HG03196 (cell line): ENCODE measurements around the gene SLC4A11.
"Not testable (repeated sequence)": the region's sequence is repeated elsewhere in the genome, so short reads cannot be mapped to it uniquely, and the experiment has no call there.

ENCODE experiments used
- ATAC-seq: cut with Tn5 transposase; IDR thresholded peaks from one replicate; pipeline ENCODE4 v1.9.1; 2021; ENCODE audit not compliant: unreplicated experiment

Gene SLC4A11

DNA sequence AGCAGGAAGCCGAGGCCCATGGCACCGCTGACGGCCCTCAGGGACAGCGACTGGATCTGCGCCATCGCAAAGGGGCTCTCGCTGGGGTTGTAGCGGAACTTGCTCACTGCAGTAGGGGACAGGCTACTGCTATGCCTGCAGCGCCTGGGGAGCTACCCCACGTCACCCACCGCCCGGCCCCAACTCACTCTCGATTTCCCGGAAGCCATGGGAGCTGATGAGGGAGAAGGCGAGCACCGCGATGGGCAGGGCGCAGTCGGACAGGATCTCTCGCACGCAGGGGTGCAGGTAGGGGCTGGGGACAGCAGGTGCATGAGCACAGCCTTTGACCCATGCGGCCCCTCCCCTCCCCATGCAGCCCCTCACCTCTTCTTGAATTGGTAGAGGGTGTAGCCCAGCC, 9.8 kb downstream of the SLC4A11 start:
- ATAC-seq: no peak

DNA sequence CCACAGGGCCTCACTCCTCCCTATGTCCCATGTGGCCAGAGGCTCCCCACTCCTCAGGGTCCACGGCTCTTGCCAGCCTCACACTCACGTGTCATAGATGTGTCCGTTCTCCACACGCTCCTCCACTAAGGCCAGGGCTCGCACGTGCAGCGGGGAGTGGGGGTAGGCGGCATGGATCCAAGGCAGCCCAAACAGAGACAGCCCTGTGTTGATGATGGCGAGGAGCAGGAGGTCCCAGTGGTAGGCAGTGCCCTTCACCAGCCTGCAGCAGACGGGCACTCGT, 10.3 kb downstream of the SLC4A11 start:
- no peak for ATAC-seq

DNA sequence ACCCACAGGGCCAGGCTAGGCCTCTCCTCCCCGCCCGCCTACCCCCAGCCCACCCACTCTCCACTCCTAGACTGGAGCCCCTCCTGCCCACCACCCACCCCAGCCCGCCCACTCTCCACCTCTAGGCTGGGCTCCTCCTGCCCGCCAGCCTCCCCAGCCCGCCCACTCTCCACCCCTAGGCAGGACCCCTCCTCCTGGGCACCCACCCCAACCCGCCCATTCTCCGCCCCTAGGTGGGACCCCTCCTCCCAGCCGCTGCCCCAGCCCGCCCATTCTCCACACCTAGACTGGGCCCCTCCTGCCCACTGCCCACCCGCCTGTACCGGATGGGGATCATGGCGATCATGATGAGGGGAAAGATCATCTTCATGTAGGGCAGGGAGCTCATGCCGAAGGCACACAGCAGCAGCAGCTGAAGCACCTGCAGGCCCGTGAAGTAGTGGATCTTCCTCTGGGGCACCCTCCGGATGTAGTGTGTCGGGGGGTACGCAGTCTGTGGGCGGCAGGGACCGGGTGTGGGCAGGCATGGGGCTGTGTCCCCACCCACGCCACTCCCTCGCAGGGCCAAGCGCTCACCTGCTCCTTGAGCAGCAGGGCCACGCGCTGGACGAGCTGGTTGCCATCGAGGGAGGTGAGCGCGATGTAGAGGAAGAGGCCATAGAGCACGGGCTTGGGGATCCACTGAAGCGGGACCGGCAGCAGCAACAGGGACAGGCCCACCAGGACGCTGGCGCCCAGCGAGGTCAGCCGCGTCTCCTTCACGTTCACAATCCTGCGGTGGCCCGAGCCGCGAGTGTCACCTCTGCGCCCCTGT, 10.8 kb downstream of the SLC4A11 start:
- no peak for ATAC-seq

DNA sequence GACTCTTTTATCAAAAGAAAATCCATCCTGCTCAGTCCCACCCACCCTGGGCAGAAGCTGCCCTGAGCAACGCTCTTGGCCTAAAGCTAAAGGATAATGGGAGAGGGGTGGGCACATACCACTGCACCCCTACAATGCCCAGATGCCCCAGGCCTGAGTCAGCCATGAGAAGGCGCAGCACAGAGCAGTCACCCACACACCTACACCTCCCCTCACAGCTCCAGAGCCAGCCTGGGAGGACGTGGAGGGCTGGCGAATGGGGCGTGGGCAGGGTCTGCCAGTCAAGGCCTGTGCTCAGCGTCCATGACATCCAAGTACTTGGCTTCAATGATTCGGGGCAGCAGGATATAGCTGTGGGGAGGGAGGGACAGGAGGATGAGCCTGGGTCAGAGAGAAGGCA, 11.5 kb downstream of the SLC4A11 start:
- no peak for ATAC-seq

DNA sequence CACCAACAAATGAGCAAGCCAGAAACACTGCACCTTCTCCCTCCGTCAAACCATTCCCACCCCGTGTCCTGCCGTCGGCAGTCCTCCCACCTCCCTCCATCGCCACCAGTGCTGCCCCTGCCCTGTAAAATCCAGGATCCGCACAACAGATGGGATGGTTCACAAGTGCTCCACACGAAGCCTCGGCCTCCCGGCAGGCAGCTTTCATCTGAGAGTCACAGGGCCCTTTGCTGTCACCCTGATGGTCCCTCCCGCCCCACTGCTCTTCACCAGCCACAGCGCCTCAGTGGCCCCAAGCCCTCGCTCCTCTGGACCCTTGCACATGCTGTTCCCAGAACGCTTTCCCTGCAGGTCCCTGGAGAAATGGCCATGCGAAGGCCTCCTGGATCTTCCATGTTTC, 12.1 kb downstream of the SLC4A11 start:
- ATAC-seq: no peak

DNA sequence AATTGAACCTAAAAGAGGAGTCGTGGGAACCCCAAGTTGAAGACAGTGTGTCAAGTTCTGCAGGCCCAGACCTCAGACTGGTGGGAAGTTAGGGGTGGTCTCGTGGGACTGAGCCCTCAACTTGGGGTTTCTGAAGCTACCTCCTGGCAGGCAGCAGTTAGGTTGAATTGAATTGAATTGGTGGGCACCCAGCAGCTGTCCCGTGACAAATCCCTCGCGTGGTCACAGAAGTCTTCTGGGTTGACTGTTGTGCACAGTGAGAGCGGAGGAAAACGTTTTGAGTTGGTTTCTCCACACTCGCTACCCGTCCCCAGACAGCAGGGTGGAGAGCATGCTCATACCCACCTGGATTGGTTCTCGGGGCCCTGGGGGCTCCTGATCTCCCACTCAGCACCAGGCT, 12.9 kb downstream of the SLC4A11 start:
- ATAC-seq: no peak

DNA sequence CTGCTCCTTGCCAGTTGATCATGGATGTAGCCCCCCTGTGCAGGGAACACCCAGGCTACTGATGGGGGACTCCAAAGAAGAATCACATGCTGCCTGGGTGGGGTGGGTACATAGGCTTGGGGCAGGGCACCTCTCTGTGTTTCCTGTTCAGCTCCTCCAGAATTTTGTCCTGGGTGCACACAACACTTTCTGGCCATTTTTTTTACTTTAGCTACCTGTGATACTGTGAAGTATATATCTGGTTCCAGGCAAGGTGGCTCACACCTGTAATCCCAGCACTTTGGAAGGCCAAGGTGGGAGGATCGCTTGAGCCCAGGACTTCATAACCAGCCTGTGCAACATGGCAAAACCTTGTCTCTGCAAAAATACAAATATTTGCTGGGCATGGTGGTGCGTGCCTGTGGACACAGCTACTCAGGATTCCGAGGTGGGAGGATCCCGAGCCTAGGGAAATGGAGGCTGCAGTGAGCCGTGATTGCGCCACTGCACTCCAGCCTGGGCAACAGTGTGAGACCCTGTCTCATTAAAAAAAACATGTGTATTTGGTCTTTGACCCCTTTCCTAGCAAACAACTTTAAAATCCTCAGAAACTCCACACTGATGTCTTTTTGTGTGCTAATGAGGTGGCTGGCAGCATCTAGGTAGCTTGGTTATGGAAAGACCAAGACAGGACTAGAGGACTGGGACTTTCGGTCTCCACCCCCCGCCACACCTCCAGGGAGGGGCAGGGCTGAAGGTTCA, 14.1 kb downstream of the SLC4A11 start:
- no peak for ATAC-seq

DNA sequence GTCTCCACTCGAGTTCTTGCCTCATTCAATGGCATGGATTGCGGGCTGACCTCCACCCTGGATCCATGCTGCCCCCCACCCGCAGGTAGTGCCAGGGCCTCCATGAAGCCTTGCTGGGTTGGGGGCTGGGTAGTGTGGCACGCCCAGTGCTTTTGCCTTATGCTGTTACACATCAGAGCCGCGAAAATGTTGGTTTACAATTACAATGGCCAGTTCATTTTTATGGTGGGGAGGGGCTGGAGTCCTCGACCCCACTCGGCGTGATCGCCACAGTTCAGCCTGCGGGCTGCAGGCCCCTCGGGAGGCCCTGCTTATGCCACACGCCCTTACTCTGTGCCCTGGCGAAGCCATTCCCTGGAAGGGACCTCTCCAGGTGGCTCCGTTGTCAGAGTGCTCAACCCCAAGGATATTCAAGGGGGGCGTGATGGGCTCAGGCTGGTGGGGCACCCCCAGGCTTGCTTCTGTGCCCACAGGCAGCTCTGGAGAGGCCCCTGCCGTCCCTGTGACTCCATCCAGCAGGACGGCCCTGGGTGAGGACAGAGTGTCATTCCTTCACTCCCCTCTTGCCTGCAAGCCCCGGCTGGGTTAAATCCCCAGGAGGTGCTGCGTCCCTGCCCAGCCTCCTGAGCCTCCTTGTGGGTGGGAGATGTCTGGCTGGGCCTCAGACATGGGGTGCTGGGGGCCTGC, 14.9 kb downstream of the SLC4A11 start:
- ATAC-seq: no peak

DNA sequence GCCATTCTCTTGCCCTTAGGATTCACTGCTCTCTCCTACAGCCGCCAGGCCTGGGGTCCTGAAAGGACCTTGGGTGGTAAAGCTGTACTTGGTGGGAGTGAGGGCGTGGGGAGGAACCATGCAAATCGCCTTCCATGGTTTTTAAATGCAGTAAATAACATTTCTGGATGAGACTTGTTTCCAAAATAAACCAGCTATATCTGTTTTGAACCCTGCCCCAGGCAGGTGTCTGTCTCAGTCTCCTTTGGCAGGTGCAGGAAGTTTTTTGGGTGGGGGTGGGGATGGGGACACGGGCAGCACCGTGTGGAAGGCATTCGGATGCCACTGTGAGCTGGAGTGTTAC, 15.4 kb downstream of the SLC4A11 start:
- ATAC-seq: no peak

DNA sequence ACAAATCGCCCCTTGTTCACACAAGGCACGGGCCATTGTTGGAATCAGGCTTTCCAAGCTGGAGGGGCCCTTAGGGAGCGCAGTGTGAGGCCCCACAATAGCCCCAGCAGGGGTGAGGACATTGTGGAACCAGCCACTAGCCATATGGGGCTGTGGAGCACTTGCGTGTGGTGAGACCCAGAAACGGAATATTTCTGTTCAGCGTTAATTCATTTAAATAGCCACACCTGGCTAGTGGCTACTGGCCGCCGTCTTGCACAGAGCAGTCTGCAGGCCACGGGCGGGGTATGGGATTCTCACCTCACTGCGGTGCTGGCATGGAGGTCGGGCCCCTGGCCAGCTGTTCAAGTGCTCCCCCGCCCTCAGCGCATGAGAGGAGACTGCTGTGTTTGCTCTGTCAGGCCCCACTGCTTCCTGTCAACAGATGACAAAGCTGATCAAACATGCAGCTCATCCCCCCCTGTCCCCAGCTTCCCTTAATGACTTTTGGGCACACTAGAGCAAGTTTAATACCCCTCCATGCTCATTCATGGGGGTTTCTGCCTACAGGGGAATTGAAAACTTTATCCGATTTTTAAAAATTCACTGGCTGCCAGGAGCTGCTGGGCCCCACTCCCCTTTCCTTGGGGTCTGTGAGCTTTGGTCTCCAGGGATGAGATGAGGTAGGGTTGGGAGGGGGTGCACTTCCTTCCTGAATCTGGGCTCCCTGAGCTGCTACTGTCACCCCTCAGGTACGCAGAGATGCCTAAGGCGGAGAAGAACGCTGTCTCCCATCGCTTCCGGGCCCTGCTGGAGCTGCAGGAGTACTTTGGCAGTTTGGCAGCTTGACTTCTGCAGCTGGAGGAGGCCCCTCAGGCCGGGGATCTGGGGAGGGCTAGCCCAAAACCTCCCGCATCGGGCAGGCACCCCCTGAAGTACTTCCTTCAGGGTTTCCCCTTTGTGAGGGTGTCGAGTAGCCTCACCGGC, 16.1 kb downstream of the SLC4A11 start:
- peak; percentile 59 for ATAC-seq

DNA sequence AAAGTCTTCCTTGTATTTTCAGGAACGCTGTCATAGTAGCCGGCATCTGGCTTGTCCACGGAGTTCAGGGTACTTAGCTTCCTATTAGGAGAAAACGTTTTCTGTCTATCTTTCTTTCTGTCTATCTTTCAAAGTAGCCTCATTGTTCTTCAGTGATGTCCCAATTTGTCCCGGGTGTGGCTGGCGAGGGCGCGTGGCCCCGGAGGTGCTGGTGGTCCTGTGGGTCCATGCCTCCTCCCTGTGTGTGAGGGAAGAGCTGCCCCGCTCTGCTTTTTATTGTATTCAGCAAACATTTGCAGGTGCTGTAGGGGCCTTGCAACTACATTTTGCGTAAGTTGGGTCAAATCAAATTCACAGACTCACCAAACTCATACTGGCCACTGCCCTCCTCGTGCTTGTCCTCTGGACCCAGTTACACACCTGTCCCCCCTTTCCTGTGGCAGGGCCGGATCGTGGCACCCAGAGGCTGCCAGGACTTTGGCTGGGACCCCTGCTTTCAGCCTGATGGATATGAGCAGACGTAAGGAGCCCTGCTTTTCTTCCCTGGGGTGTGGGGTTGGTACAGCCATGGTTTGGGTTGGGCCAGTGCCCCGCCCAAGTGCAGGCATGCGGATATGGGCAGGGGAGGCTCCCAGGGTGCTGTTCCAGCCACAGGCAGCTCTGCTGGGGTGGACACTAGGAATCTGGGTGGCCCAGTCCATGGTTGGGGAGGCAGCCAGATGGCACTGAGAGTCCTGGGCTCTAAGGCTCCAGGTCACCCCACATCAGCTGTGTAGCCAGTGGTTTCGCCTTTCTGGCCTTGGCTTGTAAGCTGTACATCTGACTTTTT, 17.4 kb downstream of the SLC4A11 start:
- no peak for ATAC-seq

DNA sequence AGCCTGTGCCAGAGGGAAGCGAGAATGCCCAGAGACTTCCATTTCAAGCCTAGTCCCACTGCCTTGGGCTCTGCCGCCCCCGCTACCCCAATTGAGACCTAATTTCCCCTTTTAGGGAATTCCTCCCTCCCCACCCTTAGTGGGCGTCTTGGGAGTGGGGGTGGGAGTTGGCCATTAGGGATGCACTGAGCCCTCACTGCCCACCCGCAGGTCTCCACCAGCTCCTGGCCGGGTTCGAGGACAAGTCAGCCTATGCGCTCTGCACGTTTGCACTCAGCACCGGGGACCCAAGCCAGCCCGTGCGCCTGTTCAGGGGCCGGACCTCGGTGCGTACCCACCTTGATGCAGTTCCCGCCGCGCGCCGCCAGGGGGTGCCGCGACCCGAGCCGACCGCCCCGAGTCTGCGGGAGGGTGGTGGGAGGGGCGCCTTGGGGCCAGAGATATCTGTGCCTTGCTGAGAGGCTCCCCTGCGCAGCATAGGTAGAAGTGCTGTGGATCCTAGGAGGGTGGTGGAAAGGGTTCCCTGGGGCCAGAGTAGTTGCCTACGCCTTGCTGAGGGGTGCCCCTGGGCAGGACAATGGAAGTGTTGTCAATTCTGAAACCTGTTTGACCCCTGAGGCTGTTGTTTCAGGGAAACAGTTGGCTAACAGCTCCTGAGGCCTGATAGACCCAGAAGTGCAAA, 20.5 kb downstream of the SLC4A11 start:
- ATAC-seq: no peak

DNA sequence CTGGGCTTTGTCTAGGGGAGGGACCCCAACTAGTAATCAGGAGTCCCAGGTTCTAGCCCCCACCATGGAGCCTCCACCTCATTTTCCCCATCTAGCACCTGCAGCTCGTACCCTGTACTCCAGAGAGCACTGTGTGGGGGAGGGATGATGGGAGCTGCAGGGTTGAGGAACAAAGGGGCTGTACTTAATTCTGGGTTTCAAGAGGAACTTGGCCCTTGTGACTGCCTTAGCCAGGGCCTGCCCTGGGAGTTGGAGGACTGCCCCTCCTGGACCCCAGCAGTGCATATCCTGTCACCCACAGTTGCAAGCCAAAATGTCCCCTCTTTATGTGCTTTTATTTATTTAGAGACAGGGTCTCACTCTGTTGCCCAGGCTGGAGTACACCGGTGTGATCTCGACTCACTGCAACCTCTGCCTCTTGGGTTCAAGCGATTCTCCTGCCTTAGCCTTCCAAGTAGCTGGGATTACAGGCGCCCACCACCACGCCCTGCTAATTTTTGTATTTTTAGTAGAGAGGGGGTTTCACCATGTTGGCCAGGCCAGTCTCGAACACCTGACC, 23.6 kb downstream of the SLC4A11 start:
- not testable (repeated sequence) for ATAC-seq

DNA sequence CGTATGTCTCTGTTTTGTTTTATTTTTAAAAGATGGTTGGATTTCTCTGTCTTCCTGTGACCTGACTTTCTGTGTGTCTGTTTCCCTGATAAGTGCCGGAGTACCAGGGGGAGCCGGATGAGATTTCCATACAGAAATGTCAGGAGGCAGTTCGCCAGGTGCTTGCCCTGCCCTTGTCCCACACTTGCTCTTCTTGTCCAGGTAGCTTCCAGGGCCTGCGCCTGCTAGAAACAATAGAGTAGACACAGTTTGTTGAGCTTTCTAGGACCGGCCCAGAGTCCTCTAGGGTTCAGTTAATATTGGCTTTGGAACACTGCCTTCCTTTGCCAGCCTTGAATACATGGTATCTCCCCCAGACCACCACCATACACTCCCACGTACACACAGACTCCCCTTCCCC, 25.8 kb downstream of the SLC4A11 start:
- ATAC-seq: no peak

DNA sequence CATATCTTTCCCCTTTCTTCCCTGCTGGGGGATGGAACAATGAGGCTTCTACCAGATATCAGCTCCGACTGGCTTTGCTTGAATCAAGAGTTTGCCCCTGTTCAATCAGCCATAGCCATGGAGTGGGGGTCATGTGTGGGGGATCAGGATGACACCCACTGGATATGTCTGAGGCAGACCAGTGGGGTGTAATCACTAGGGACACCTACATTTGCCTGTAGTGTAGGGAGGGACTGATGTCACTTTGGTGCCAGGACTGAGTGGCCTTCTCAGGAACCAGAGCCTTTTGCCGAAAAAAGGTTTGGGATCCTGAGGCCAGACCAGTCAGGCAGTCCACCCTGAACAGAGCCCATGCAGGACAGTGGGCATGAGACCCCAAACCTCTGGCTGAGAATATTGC, 28.6 kb downstream of the SLC4A11 start:
- no peak for ATAC-seq

DNA sequence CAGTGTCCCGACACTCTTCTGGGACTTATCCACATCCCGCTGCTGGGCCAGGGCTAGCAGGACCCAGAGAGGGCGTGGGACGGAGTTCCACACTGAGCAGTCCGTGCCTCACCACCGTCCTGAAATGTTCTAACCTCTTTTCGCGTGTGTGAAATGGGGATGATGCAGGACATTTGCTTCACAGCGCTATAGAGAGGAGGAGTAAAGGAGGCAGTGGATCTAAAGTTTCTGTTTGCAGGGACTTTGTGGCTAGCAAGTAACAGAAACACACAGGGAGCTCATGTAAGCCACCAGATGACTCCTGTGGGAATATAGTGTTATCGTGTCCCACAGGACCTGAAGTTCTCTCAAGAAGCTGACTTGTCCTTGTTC, 29.1 kb downstream of the SLC4A11 start:
- ATAC-seq: no peak

DNA sequence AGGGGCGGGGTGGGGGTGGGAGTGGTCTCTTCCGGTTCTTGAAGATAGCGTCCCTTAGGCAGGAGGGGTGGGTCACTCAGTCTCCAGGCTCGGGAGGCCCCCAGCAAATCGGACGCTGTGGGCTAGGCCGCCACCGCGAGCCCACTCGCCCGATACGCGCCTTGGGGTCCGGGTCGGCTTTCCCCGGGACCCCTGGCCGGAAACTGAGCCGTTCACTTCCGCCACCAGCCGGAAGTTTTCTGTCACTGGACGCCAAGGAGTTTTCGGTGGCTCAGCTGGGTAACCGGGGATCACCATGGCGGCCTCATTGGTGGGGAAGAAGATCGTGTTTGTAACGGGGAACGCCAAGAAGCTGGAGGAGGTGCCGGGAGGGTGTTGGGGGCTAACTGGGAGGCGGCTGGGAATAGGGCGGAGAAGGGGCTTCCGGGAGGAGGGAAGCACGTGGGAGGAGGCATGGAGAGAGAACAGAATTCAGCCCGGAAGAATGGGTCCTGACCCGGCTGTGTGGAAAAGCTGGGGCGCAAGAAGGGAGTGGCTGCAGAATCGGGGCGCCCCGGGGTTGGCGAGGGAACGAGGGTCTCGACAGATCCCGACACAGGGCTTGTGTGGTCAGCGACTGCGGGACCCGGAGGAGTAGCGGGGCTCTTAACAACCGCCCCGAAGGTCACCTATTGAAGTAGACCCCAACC, 29.6 kb downstream of the SLC4A11 start, which contains the start of gene ITPA:
Gene ITPA (plus strand): TSS at position 242 of the 689 bp plus-strand sequence. CDS start 54 bp downstream, at position 296.
- no peak for ATAC-seq

DNA sequence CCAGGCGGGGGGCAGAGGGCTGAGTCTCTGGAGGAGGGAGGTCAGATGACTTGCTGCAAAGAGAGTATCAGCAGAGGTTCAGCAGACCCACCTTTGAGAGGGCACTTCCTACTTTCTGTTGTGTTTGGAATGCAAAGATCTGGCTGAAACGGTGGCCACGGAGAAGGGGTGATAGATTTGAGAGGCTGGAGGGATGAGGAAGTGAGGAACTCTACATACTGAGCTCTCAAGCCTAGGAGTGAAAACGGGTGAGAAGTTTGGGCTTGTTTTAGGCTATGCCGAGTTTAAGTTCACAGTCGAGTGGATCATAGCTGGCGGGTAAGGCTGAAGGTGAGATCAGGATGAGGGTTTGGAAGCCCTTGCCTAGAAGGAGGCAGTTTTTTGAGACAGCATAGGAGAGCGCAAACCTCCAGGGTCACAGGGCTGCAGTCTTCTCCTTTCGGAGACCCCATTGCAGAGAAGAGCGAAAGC, 30.2 kb downstream of the SLC4A11 start:
- no peak for ATAC-seq
